GM19324 (cell line): ENCODE measurements around the gene PPP1R36.
"Not testable (repeated sequence)": the region's sequence is repeated elsewhere in the genome, so short reads cannot be mapped to it uniquely, and the experiment has no call there.

Experiments used
- ATAC-seq: cut with Tn5 transposase; IDR thresholded peaks from one replicate; pipeline ENCODE4 v1.9.1; 2021; ENCODE audit warnings: mild to moderate bottlenecking, moderate library complexity; ENCODE audit not compliant: unreplicated experiment, low FRiP score

The PPP1R36 gene

DNA sequence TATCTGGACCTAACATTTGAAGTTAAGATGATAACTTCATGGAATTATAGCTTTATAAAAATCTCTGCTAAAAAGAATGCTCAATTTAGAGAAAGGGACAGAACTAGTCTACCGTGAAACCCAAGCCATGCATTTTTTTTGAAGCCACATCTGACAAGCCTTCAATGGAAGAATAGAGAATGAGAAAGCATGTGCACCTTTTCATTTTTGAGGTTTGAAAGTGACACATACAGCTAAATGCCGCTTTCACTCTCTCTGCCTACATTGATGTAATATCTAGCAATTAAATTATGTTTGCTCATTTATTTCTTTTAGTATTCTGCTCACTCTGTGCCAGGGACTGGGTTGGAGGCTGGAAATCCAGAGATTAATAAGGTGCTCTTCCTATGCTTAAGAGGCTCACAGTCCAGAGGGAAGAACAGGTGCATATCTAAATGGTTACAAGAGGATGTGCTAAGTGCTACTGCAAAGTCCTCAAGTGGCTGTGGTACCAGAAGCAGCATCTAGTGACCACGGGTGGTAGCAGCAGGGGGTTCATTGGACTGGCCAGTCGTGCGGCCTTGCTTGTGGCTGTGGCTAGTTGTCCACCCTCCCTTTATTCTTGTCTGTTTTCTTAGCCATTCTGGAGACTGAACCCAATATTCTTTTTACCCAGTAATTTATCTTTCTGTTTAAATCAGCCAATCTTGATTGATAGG lies 60.4 kb downstream of the PPP1R36 start:
- no peak for ATAC-seq

GRCh38 chr14:64611358-64612020 lies 61.7 kb downstream of the PPP1R36 start:
- ATAC-seq: no peak

DNA sequence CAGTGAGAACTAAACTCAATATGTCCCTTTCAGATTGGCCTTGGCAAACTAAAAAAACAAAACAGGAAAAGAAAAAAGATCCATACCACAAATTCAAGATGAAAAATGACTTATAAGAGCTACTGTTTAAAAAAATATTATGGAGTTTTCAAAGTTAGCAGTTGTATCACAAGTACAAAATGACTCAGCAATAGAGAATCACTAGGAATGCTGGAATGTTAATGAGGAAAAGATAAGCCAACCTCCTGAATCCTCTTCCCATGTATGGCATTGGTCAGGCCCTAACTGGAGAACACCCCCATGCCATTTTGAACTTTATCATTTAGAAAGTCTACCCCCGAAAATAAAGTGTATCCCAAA lies 62.2 kb downstream of the PPP1R36 start:
- ATAC-seq: no peak

- no peak for ATAC-seq
These were observed 63.4 kb downstream of the PPP1R36 start for GRCh38 chr14:64612971-64613666.

DNA sequence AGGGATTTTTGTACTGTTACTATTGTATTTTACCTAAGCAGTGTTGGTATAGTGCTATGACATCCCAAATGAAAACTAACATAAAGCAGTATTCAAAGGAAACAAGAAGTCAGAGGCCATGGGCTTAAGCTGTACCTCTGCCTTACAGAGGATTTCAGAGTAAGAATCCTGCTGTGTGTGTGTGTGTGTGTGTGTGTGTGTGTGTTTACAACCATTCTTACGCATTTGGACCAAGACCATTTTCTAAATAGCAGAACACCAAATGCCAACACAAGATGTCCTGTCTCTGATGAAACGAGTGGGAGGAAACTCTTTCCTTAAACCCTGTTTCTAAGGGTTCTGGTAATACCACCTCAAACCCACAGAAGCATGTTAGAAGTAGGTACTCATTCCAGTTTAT lies 64.4 kb downstream of the PPP1R36 start:
- no peak for ATAC-seq

- ATAC-seq: no peak
These were observed 65.1 kb downstream of the PPP1R36 start for GRCh38 chr14:64614805-64615391.

GRCh38 chr14:64617872-64618408 lies 68.2 kb downstream of the PPP1R36 start:
- ATAC-seq: not testable (repeated sequence)

- ATAC-seq: no peak
These were observed 71.1 kb downstream of the PPP1R36 start for GRCh38 chr14:64620910-64621309.

- ATAC-seq: no peak
These were observed 73.9 kb downstream of the PPP1R36 start for GRCh38 chr14:64623554-64624165.

GRCh38 chr14:64625386-64626232 lies 75.8 kb downstream of the PPP1R36 start:
- no peak for ATAC-seq

- ATAC-seq: no peak
These were observed 79.2 kb downstream of the PPP1R36 start for GRCh38 chr14:64628940-64629408.

DNA sequence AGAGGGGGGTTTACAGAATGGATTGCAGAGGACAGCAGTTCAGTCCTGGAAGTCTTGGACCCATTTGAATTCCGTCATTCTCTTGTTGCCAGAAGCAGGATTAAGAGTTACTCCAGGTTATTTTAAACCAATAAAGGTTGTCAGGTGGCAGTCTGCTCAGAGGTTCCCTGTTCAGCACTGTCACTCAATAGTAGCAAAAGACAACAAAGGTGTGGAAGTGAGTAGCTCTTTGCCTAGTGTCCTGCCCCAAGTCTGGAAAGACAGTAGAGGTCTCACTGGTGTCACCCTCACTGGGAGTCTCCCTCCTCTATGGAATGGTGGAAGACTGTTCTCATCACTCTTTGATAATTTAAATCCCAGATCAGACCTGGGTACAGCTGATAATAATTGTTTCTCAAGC lies 81.0 kb downstream of the PPP1R36 start:
- ATAC-seq: no peak

GRCh38 chr14:64631222-64631621 lies 81.5 kb downstream of the PPP1R36 start:
- ATAC-seq: not testable (repeated sequence)

DNA sequence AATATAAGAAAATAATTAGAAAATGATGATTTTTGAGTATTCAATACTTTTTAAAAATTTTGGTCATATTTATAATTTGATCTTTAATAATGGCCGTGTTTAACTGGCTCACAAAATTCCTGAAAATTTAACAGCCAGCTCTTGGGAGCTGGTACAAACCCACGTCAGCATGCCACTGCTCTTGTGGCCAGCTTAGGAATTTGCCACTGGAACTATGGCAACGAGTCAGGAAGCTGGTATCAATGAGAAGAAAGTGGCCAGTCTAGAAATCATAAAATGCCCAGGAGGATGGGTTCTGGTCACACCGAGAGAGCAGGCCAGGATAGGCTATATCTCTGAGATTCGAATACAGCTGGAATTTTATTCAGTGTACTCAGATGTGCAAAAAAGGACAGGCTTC lies 82.3 kb downstream of the PPP1R36 start:
- ATAC-seq: no peak

GRCh38 chr14:64634558-64634957 lies 84.8 kb downstream of the PPP1R36 start:
- no peak for ATAC-seq

- ATAC-seq: no peak
These were observed 86.6 kb downstream of the PPP1R36 start for GRCh38 chr14:64636208-64636979.

GRCh38 chr14:64636980-64637429 lies 87.2 kb downstream of the PPP1R36 start:
- no peak for ATAC-seq

DNA sequence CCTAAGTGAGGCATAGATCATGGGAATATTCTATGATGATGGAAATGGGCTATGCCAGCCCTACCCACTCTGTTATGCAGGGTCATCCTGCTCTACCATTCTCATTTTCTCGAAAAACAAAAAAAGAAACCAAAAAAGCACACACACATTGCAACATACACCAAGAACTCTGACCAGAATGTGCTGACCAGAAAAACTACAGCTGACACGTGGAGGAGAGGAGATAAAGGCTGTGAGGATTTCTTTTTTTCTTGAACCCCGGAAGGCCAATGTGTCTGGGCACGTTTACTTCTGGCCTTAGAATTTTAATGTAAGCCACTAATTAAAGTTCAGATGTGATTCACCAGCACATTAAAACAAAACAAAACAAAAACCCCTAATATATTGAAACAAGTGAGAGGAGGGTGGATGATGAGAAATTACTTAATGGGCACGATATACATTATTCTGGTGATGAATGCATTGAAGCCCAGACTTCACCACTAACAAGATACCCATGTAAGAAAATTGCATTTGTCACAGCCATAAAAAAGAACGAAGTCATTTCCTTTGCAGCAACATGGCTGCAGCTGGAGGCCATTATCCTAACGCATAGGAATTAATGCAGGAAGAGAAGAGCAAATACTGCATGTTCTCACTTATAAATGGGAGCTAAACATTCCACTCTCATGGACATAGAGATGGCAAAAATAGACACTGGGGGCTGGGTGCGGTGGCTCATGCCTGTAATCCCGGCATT lies 88.1 kb downstream of the PPP1R36 start:
- ATAC-seq: no peak
